Aortic smooth muscle cell (primary cell): ENCODE results near the gene TAAR6. TPM values are rescaled to one million over a fixed set of nuclear protein-coding genes. Genes with fewer than 3 reads are reported as not detected.

ENCODE experiments used
- total RNA-seq: library from RNA; depleted of rRNA; stranded (reverse); fragments of >200 nt; gene quantifications from 2 replicates; pipeline ENCODE4 v1.2.3, GENCODE V29; 2014

Gene TAAR6, protein sequence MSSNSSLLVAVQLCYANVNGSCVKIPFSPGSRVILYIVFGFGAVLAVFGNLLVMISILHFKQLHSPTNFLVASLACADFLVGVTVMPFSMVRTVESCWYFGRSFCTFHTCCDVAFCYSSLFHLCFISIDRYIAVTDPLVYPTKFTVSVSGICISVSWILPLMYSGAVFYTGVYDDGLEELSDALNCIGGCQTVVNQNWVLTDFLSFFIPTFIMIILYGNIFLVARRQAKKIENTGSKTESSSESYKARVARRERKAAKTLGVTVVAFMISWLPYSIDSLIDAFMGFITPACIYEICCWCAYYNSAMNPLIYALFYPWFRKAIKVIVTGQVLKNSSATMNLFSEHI
- total RNA-seq = not detected in 2 replicates

DNA sequence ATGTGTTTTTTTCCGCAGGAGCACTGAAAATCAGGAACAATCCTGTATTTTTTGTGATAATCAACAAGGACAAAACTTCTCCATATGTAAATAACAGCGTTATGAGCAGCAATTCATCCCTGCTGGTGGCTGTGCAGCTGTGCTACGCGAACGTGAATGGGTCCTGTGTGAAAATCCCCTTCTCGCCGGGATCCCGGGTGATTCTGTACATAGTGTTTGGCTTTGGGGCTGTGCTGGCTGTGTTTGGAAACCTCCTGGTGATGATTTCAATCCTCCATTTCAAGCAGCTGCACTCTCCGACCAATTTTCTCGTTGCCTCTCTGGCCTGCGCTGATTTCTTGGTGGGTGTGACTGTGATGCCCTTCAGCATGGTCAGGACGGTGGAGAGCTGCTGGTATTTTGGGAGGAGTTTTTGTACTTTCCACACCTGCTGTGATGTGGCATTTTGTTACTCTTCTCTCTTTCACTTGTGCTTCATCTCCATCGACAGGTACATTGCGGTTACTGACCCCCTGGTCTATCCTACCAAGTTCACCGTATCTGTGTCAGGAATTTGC lies at the start of gene TAAR6:
TAAR6 (plus strand) TSS at position 102 of the 557 bp plus-strand sequence; CDS start at position 102, 0 bp downstream.

DNA sequence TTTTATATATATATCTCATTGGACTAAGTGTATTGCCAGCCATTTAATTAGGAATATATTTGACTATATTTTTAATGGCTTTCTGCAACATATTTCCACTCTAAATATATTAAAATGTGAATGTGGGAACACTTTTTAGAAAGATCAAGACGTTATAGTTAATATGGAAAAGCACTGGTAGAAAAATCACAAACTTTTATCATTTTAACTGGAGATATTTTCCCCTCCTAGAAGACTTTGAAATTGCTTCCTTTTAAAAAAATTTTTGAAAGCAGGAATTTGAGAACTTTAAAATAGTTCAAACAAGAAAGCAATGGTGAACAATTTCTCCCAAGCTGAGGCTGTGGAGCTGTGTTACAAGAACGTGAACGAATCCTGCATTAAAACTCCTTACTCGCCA lies 32.1 kb upstream of the TAAR6 start, which contains the start of gene TAAR9:
TAAR9 (plus strand) TSS at position 301 of the 400 bp plus-strand sequence; CDS start at position 314, 13 bp downstream.

DNA sequence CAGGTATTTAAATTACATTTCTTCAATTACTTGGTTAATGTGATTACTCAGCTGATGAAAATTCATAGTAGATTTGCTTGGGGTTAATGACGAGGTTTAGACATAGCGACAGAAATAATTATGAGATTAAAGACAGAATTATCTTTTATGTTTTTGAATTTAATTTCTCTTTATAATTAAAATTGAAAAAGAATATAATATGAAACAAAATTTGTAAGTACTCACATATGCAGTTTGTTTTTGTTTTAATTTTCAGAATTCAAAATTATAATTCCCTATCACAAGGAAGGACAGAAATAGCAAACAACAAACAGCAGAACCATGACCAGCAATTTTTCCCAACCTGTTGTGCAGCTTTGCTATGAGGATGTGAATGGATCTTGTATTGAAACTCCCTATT lies 17.8 kb upstream of the TAAR6 start, which contains the start of gene TAAR8:
TAAR8 (plus strand) TSS at position 301 of the 400 bp plus-strand sequence; CDS start at position 322, 21 bp downstream.

DNA sequence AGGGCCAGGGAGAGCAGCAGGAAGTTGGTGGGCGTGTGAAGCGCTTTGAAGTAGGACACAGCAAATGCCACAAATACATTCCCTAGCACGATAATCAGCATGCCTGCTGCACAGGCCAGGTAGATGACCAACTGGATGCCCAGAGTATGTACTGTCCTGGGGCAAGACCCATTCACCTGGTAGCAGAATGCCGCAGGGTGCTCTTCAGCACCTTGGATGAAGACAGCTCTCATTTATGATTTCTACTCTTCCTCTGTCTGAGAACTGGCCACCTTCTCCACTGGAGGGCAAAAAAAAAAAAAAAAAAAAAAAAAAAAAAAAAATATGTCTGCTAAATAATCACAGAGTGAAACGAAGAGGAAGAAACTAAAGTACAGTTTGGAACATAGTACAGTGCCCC lies 19.3 kb downstream of the TAAR6 start, which contains the start of gene TAAR5:
TAAR5 (minus strand) TSS at position 288 of the 400 bp plus-strand sequence; CDS start at position 233, 55 bp downstream.

Other genes with a start within 250 kb of the TAAR6 start
- gene MOXD1, start 168.8 kb upstream of the TAAR6 start, total RNA-seq = 26.0 and 29.5 TPM in 2 replicates
- gene STX7, start 57.2 kb upstream of the TAAR6 start, total RNA-seq = 40.6 and 83.9 TPM in 2 replicates
- gene TAAR9, start 32.0 kb upstream of the TAAR6 start, total RNA-seq = not detected in 2 replicates
- not detected in 2 replicates for gene TAAR8, start 17.6 kb upstream of the TAAR6 start, total RNA-seq
- not detected in 2 replicates for gene TAAR5, start 19.4 kb downstream of the TAAR6 start, total RNA-seq
- gene TAAR2, start 54.0 kb downstream of the TAAR6 start, total RNA-seq = not detected in 2 replicates
- not detected in 2 replicates for gene TAAR1, start 88.9 kb downstream of the TAAR6 start, total RNA-seq
- 0.19 and 0.26 TPM in 2 replicates for gene VNN1, start 143.7 kb downstream of the TAAR6 start, total RNA-seq
- 0.56 and 0.66 TPM in 2 replicates for gene VNN2, start 187.6 kb downstream of the TAAR6 start, total RNA-seq
- gene SLC18B1, start 228.3 kb downstream of the TAAR6 start, total RNA-seq = 10.4 and 15.4 TPM in 2 replicates
- 1,473 and 1,751 TPM in 2 replicates for gene RPS12, start 244.2 kb downstream of the TAAR6 start, total RNA-seq